Inflammatory macrophage (primary cell): ENCODE measurements around the gene KAT2B.

Source experiments
- DNase-seq, 2 donors: peaks; one replicate each; pipeline ENCODE4 v3.0.0-alpha.2; 2020 to 2022

KAT2B gene

GRCh38 chr3:20100151-20100550 is 59.9 kb downstream of the KAT2B start:
- no peak for DNase-seq

DNA sequence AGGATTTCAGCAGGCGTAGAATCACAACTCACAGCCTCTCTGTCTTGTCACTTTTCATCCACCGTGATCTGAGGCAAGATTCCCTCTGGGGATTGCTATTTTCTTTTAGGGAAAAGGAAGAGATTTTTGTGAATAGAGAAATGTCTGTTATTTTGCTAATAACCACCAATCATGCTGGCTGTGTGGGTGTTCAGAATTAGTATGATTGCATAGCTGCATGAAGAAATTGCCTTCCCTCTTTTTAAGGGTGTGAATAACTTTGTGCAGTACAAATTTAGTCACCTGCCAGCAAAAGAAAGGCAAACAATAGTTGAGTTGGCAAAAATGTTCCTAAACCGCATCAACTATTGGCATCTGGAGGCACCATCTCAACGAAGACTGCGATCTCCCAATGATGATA is 60.8 kb downstream of the KAT2B start:
- DNase-seq: peak; percentile 29 to 38

DNA sequence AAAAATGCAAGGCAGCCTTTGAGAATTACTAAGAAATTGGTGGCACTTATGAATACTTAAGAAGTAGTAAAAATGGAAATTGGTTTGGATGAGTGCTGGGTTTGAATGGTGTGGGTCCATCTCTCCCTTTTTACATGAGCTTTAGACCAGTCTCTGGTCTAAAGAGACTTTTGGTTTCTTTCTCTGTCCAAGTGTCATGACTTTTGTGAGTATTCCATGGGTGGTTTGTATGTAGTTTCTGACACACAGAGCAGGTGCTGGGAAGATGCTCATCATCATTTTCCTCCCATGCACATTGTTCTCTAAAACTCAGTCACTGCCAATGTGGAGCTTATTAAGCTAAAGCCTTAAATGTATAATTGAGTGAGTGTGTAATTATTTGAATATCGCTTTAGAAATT is 63.5 kb downstream of the KAT2B start:
- DNase-seq: no peak

GRCh38 chr3:20104167-20104661 is 64.0 kb downstream of the KAT2B start:
- peak; percentile 43 to 51 for DNase-seq

- DNase-seq: no peak
Measured at GRCh38 chr3:20105513-20106280, 65.5 kb downstream of the KAT2B start.

- no peak for DNase-seq
Measured at GRCh38 chr3:20107722-20108121, 67.5 kb downstream of the KAT2B start.

DNA sequence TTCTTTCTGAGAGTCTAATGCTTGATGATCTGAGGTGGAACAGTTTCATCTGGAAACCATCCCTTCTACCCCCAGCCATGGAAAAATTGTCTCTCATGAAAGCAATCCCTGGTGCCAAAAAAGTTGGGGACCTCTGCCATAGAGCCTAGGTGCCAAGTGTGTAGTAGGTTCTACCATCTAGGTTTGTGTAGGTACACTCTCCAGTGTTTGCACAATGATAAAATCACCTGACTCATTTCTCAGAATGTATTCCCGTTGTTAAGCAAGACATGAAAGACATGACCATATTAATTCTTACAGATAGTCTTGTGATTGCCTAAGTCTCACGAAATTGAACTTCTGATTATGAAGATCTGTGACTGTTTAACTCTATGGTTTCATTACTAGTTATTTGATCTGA is 68.6 kb downstream of the KAT2B start:
- no peak for DNase-seq

DNA sequence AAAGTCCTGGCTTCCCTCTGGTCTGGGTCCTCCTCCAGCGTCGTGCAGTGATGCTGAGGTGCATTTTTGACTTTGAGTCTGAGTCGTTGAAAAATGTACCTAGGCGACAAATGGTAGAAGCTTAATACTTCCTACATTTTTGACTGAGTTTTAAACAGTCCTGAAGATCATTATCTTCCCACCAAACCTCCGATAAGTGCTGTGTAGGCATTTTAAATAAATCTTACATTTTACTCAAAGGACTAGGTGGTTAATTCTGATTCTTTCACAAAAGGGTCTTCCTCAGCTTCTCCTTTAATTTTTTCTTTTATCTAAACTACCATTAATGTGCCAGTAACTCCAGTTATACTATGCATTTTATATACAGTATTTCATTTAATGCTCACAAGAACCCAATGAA is 70.6 kb downstream of the KAT2B start:
- no peak for DNase-seq

GRCh38 chr3:20111836-20112235 is 71.6 kb downstream of the KAT2B start:
- DNase-seq: no peak

DNA sequence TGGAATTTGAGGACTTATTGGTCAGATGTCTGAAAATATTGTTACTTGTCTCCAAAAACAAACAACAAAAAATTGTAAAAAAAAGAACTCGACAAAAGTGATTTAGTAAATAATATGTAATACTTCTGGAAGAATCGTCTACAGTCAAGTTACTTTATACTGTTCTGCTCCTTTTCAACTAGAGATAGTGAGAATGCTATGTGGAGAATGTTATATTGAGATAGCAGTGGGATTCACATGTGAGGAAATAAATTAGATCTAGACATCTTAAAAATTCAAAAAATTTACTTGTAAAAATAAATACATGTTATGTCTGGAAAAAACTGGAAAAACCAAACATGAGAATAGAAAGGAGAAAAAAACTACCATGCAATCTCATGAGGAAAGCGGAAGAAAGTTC is 80.8 kb downstream of the KAT2B start:
- no peak for DNase-seq

GRCh38 chr3:20123131-20123652 is 82.9 kb downstream of the KAT2B start:
- no peak for DNase-seq

DNA sequence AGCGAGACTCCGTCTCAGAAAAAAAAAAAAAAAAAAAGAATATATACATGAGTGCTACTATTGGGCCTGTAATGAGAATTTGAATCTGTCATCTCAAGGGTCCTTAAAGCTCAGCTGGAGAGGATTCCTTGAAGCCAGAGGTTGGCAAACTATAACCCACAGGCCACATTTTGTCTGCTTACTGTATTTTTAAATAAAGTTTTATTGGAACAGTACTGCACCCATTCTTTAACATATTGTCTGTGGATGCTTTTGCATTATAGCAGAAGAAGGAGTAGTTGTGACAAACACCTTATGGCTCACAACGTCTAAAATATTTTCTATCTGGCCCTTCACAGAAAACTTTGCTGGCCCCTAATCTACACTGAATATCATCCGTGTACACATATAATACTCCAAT is 85.0 kb downstream of the KAT2B start:
- DNase-seq: no peak

DNA sequence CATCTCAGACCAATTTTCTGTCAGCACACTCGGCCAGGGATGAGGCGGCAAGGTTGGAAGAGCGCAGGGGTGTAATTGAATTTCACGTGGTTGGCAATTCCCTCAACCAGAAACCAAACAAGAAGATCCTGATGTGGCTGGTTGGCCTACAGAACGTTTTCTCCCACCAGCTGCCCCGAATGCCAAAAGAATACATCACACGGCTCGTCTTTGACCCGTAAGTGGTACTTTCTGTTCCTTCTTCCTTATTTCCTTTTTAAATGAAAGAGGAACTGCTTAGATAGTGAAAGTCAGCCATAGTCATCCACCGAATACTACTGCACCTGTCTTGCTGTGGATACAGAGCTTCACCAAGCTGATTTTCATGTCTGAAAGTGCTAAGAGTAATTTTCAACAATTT is 85.7 kb downstream of the KAT2B start:
- DNase-seq: peak; percentile 70 to 74

DNA sequence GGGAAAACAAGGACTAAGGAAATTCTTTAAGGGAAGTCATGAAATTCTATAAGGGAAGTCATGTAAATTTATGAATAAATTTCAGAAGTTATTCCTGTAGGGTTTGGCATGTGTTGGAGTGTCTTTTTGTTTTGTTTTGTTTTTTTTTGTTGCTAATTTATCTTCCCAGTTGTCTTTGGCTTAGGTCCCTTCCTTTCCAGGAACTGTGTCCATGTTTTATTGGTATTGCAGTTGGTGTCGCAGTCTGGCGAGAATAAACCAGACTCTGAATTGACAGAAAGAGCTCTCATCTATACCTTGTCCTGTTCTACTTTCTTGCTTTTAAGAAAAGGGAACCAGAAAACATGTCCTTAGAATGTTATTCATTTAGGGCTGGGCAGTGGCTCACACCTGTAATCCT is 88.1 kb downstream of the KAT2B start:
- no peak for DNase-seq

- no peak for DNase-seq
Measured at GRCh38 chr3:20130106-20130505, 89.9 kb downstream of the KAT2B start.

DNA sequence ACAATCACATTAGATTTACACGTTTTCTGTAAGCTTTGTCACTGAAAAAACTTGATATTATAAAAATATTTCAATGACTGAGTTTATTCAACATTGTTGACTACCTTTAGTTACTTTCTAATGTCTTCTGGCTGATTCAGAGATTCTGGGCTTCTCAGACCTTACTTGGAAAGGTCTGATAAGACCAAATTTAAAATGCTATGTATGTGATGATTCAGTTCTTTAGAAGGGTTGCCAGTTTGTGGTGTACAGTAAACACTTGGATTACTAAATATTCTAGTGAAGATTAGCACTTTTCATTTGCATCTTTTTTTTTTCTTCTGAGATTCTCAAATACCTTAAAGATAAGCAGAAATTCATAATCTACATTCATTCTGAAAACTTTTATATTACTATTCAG is 96.0 kb downstream of the KAT2B start:
- DNase-seq: no peak

DNA sequence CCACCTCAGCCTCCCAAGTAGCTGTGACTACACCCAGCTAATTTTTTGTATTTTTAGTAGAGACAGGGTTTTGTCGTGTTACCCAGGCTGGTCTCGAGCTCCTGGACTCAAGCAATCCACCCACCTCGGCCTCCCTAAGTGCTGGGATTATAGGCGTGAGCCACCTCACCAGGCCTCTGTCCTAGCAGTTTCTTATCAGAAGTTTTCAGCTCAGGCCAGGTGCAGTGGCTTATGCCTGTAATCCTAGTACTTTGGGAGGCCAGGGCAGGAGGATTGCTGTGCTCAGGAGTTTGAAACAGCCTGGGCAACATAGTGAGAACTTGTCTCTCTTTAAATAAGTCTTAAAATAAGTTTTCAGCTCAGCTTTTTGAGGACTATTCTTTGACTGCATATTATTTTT is 97.4 kb downstream of the KAT2B start:
- no peak for DNase-seq

DNA sequence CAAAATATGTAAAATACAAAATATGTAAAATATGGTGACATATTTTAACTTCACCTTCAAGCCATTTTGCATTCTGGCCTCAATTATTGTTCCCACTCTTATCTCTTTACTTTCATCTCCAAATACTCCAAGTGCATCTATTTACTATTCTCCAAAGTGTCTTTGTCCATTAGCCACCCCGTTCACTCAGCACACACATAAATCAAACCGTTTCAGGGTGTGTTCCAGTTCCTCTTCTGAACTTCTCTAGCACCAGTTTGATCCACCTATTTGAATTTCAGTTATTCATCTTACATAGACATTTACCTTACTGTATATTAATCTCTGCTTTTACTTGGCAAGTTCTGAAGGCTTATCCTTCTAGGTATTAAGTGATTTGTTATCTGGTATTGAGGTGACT is 100.6 kb downstream of the KAT2B start:
- DNase-seq: no peak

GRCh38 chr3:20141316-20141715 is 101.1 kb downstream of the KAT2B start:
- DNase-seq: no peak

- no peak for DNase-seq
Measured at GRCh38 chr3:20141851-20142250, 101.6 kb downstream of the KAT2B start.

GRCh38 chr3:20142517-20142916 is 102.3 kb downstream of the KAT2B start:
- no peak for DNase-seq

- DNase-seq: no peak
Measured at GRCh38 chr3:20143519-20143918, 103.3 kb downstream of the KAT2B start.

DNA sequence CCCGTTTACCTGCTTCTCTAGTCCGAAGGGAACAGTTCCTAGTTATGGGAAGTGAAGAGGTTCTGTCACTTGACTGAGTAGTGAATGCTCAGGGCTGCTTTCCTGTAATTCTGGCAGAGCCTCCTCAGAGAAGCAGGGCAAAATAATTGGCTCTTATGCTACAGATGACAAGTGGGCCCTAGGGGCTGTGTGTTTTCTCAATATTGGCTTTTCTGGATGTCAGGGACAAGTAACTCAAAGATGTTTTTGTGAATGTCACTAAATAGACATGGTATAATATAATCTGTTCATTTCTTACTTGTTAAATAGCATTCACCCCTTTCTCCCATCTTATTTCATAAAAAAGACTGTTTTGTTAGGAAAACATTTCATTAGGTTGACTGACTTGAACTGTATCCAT is 105.6 kb downstream of the KAT2B start:
- DNase-seq: no peak

DNA sequence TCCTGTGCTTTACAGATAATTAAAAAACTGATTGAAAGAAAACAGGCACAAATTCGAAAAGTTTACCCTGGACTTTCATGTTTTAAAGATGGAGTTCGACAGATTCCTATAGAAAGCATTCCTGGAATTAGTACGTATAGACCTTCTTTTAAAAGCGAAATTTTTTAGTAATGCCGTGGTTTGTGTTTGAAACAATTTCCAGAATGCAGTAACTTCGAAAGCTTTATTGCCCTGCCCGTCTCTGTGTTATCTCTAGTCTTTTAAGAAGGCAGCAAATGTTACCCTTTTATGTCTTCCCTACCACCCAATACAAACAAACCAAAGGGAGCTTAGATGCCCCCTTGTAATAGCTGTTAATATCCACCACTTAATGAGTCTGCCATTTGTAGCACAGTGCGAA is 106.1 kb downstream of the KAT2B start:
- no peak for DNase-seq

- DNase-seq: no peak
Measured at GRCh38 chr3:20147361-20147760, 107.1 kb downstream of the KAT2B start.
